ENCODE data around the gene UNC13B.

- TF ChIP-seq CBFA2T3 (IDR thresholded peaks at IDR 0.05) (no peak), FOXJ3 (CRISPR knock-in tag; IDR thresholded peaks at IDR 0.05) (no peak), NR2C2 (CRISPR knock-in tag; IDR thresholded peaks at IDR 0.05) (no peak), NR2C2 (tag; IDR thresholded peaks at IDR 0.05) (no peak)
Measured at GRCh38 chr9:35396560-35397215, 234.9 kb downstream of the UNC13B start.
